Upper lobe of left lung (tissue), 4 donors: Measurements from ENCODE around the gene CDC42BPA.

ENCODE experiments used
- CTCF ChIP-seq, 6 experiments: fragments of 450-650 bp in 4 of 6; fragments of 200-600 bp in 2 of 6; sonication (generic) in 2 of 6; IDR thresholded peaks; one replicate each; pipeline ENCODE4 v1.5.1; 2016 to 2019; ENCODE audit warnings: antibody characterized with exemption in 6 of 6
- EP300 ChIP-seq, 4 donors: sonication (generic); formaldehyde crosslinking; IDR thresholded peaks; one replicate each; pipeline ENCODE4 v1.5.1; 2017; ENCODE audit warnings: antibody characterized with exemption in 4 of 4, control low read depth in 2 of 4
- POLR2A ChIP-seq, 4 donors: fragments of 450-650 bp; IDR thresholded peaks; one replicate each; pipeline ENCODE4 v1.5.1; 2016 to 2017; ENCODE audit warnings: antibody characterized with exemption in 4 of 4, mild to moderate bottlenecking in 2 of 4
- POLR2AphosphoS5 ChIP-seq, 2 donors: sonication (generic); formaldehyde crosslinking; IDR thresholded peaks; one replicate each; pipeline ENCODE4 v1.5.1; 2017; ENCODE audit warnings: antibody characterized with exemption in 2 of 2

GRCh38 chr1:226962421-226963391 is 355.6 kb downstream of the CDC42BPA start:
- TF ChIP-seq CTCF (IDR thresholded peaks at IDR 0.05), result no peak
- TF ChIP-seq POLR2A (IDR thresholded peaks at IDR 0.05), result no peak
- TF ChIP-seq EP300 (IDR thresholded peaks at IDR 0.05), result no peak
- no peak for TF ChIP-seq POLR2AphosphoS5 (IDR thresholded peaks at IDR 0.05)
